ENCODE results near the gene LETM1. TPM values are rescaled to one million over a fixed set of nuclear protein-coding genes. Genes with fewer than 3 reads are reported as not detected.

The LETM1 gene
- total and polyA plus RNA-seq, 2 of the 13 experiments (the other 11 are each of a cell fraction or from before 2014, with no cell fraction given) = 9.7 to 41.6 TPM

- 0 out of 2 replicates have a peak, but pooled peaks have one; percentile 36 for TF ChIP-seq ISL2 (CRISPR knock-in tag; IDR thresholded peaks at IDR 0.05)
- TF ChIP-seq, protein P1, sequence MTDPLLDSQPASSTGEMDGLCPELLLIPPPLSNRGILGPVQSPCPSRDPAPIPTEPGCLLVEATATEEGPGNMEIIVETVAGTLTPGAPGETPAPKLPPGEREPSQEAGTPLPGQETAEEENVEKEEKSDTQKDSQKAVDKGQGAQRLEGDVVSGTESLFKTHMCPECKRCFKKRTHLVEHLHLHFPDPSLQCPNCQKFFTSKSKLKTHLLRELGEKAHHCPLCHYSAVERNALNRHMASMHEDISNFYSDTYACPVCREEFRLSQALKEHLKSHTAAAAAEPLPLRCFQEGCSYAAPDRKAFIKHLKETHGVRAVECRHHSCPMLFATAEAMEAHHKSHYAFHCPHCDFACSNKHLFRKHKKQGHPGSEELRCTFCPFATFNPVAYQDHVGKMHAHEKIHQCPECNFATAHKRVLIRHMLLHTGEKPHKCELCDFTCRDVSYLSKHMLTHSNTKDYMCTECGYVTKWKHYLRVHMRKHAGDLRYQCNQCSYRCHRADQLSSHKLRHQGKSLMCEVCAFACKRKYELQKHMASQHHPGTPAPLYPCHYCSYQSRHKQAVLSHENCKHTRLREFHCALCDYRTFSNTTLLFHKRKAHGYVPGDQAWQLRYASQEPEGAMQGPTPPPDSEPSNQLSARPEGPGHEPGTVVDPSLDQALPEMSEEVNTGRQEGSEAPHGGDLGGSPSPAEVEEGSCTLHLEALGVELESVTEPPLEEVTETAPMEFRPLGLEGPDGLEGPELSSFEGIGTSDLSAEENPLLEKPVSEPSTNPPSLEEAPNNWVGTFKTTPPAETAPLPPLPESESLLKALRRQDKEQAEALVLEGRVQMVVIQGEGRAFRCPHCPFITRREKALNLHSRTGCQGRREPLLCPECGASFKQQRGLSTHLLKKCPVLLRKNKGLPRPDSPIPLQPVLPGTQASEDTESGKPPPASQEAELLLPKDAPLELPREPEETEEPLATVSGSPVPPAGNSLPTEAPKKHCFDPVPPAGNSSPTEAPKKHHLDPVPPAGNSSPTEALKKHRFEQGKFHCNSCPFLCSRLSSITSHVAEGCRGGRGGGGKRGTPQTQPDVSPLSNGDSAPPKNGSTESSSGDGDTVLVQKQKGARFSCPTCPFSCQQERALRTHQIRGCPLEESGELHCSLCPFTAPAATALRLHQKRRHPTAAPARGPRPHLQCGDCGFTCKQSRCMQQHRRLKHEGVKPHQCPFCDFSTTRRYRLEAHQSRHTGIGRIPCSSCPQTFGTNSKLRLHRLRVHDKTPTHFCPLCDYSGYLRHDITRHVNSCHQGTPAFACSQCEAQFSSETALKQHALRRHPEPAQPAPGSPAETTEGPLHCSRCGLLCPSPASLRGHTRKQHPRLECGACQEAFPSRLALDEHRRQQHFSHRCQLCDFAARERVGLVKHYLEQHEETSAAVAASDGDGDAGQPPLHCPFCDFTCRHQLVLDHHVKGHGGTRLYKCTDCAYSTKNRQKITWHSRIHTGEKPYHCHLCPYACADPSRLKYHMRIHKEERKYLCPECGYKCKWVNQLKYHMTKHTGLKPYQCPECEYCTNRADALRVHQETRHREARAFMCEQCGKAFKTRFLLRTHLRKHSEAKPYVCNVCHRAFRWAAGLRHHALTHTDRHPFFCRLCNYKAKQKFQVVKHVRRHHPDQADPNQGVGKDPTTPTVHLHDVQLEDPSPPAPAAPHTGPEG (CRISPR knock-in tag; IDR thresholded peaks at IDR 0.05) = no peak
- no peak; the same call in 1 of the 2 replicates for TF ChIP-seq HDAC1 (CRISPR knock-in tag; IDR thresholded peaks at IDR 0.05)
- no peak for TF ChIP-seq ZNF782 (CRISPR knock-in tag; IDR thresholded peaks at IDR 0.05; ENCODE audit: borderline replicate concordance)
- TF ChIP-seq ETV5 (CRISPR knock-in tag; IDR thresholded peaks at IDR 0.05; ENCODE audit: borderline replicate concordance) = peak; percentile 91
- TF ChIP-seq, protein P2, sequence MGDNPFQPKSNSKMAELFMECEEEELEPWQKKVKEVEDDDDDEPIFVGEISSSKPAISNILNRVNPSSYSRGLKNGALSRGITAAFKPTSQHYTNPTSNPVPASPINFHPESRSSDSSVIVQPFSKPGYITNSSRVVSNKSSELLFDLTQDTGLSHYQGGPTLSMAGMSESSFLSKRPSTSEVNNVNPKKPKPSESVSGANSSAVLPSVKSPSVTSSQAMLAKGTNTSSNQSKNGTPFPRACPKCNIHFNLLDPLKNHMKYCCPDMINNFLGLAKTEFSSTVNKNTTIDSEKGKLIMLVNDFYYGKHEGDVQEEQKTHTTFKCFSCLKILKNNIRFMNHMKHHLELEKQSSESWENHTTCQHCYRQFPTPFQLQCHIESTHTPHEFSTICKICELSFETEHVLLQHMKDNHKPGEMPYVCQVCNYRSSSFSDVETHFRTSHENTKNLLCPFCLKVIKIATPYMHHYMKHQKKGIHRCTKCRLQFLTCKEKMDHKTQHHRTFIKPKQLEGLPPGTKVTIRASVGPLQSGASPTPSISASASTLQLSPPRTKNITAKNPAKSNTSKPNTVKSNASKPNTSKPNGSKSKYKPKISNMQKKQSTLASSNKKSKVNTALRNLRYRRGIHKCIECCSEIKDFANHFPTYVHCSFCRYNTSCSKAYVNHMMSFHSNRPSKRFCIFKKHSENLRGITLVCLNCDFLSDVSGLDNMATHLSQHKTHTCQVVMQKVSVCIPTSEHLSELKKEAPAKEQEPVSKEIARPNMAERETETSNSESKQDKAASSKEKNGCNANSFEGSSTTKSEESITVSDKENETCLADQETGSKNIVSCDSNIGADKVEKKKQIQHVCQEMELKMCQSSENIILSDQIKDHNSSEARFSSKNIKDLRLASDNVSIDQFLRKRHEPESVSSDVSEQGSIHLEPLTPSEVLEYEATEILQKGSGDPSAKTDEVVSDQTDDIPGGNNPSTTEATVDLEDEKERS (CRISPR knock-in tag; IDR thresholded peaks at IDR 0.05) = no peak
- TF ChIP-seq ATF3 (CRISPR knock-in tag; IDR thresholded peaks at IDR 0.05) = no peak
- no peak for TF ChIP-seq HNRNPK (IDR thresholded peaks at IDR 0.05; ENCODE audit: low read depth, low read length, poor library complexity, severe bottlenecking)
- TF ChIP-seq TGIF2 (CRISPR knock-in tag; IDR thresholded peaks at IDR 0.05) = no peak; the same call in none of the 2 replicates
- no peak for TF ChIP-seq MAF1 (CRISPR knock-in tag; IDR thresholded peaks at IDR 0.05; ENCODE audit: borderline replicate concordance)
- TF ChIP-seq ZNF354B (CRISPR knock-in tag; IDR thresholded peaks at IDR 0.05) = no peak
- TF ChIP-seq TBX2 (CRISPR knock-in tag; IDR thresholded peaks at IDR 0.05; ENCODE audit: borderline replicate concordance) = peak; percentile 68
- TF ChIP-seq, protein P3, sequence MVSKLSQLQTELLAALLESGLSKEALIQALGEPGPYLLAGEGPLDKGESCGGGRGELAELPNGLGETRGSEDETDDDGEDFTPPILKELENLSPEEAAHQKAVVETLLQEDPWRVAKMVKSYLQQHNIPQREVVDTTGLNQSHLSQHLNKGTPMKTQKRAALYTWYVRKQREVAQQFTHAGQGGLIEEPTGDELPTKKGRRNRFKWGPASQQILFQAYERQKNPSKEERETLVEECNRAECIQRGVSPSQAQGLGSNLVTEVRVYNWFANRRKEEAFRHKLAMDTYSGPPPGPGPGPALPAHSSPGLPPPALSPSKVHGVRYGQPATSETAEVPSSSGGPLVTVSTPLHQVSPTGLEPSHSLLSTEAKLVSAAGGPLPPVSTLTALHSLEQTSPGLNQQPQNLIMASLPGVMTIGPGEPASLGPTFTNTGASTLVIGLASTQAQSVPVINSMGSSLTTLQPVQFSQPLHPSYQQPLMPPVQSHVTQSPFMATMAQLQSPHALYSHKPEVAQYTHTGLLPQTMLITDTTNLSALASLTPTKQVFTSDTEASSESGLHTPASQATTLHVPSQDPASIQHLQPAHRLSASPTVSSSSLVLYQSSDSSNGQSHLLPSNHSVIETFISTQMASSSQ (IDR thresholded peaks at IDR 0.05; ENCODE audit: low read depth) = no peak
- TF ChIP-seq, protein P3 (CRISPR knock-in tag; IDR thresholded peaks at IDR 0.05; ENCODE audit: borderline replicate concordance) = no peak
- no peak for TF ChIP-seq ZNF761 (CRISPR knock-in tag; conservative IDR thresholded peaks at IDR 0.05)
- TF ChIP-seq FOXA3 (CRISPR knock-in tag; IDR thresholded peaks at IDR 0.05) = no peak
These were observed 7.5 kb upstream of the LETM1 start (continued) for GRCh38 chr4:1863297-1864033.
